ENCODE measurements around the gene DOK6. TPM values are rescaled to one million over a fixed set of nuclear protein-coding genes. Genes with fewer than 3 reads are reported as not detected.

The DOK6 gene
- total and polyA plus RNA-seq, 2 of the 13 experiments (the other 11 are each of a cell fraction or from before 2014, with no cell fraction given): 17.0 to 17.2 TPM

DNA sequence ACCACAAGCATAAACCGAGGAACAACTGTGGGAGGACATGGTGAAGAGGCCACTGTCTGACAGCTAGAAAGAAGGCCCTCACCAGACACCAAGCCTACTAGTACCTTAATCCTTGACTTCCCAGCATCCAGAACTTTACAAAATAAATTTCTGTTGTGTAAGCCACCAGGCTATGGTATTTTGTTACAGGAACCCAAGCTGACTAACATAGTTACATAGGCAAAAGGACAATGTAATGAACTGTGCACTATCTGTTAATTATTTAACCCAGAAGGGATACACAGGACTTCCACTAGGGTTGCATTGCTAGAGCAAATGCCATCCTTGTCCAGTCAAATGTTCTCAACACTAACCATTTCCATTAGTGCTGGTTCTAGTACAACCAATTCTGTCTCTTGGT is 47.7 kb upstream of the DOK6 start (continued):
- TF ChIP-seq ZNF326 (CRISPR knock-in tag; IDR thresholded peaks at IDR 0.05; ENCODE audit: borderline replicate concordance) (no peak), HNRNPUL1 (IDR thresholded peaks at IDR 0.05; ENCODE audit: low read depth, low read length) (0 out of 2 replicates have a peak, but pooled peaks have one; percentile 33), HDAC2 (CRISPR knock-in tag; IDR thresholded peaks at IDR 0.05) (peak; percentile 31; the same call in 1 of the 2 replicates), NR2C2 (CRISPR knock-in tag; IDR thresholded peaks at IDR 0.05; ENCODE audit: borderline replicate concordance) (0 out of 2 replicates have a peak, but pooled peaks have one; percentile 30), RARG (CRISPR knock-in tag; IDR thresholded peaks at IDR 0.05; ENCODE audit: low read depth) (no peak), ZNF549 (CRISPR knock-in tag; IDR thresholded peaks at IDR 0.05) (no peak), ISX (CRISPR knock-in tag; conservative IDR thresholded peaks at IDR 0.05) (no peak), FOXP1 (IDR thresholded peaks at IDR 0.05) (no peak), FOXP1 (CRISPR knock-in tag; IDR thresholded peaks at IDR 0.05) (no peak), TBX2 (CRISPR knock-in tag; IDR thresholded peaks at IDR 0.05; ENCODE audit: borderline replicate concordance) (peak; percentile 64; the same call in 1 of the 2 replicates), PCBP2 (optimal IDR thresholded peaks at IDR 0.05; ENCODE audit: low read depth, low read length, poor library complexity, severe bottlenecking) (no peak)
- TF ChIP-seq, protein P1, sequence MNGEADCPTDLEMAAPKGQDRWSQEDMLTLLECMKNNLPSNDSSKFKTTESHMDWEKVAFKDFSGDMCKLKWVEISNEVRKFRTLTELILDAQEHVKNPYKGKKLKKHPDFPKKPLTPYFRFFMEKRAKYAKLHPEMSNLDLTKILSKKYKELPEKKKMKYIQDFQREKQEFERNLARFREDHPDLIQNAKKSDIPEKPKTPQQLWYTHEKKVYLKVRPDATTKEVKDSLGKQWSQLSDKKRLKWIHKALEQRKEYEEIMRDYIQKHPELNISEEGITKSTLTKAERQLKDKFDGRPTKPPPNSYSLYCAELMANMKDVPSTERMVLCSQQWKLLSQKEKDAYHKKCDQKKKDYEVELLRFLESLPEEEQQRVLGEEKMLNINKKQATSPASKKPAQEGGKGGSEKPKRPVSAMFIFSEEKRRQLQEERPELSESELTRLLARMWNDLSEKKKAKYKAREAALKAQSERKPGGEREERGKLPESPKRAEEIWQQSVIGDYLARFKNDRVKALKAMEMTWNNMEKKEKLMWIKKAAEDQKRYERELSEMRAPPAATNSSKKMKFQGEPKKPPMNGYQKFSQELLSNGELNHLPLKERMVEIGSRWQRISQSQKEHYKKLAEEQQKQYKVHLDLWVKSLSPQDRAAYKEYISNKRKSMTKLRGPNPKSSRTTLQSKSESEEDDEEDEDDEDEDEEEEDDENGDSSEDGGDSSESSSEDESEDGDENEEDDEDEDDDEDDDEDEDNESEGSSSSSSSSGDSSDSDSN (CRISPR knock-in tag; IDR thresholded peaks at IDR 0.05): no peak
- TF ChIP-seq, protein P2, sequence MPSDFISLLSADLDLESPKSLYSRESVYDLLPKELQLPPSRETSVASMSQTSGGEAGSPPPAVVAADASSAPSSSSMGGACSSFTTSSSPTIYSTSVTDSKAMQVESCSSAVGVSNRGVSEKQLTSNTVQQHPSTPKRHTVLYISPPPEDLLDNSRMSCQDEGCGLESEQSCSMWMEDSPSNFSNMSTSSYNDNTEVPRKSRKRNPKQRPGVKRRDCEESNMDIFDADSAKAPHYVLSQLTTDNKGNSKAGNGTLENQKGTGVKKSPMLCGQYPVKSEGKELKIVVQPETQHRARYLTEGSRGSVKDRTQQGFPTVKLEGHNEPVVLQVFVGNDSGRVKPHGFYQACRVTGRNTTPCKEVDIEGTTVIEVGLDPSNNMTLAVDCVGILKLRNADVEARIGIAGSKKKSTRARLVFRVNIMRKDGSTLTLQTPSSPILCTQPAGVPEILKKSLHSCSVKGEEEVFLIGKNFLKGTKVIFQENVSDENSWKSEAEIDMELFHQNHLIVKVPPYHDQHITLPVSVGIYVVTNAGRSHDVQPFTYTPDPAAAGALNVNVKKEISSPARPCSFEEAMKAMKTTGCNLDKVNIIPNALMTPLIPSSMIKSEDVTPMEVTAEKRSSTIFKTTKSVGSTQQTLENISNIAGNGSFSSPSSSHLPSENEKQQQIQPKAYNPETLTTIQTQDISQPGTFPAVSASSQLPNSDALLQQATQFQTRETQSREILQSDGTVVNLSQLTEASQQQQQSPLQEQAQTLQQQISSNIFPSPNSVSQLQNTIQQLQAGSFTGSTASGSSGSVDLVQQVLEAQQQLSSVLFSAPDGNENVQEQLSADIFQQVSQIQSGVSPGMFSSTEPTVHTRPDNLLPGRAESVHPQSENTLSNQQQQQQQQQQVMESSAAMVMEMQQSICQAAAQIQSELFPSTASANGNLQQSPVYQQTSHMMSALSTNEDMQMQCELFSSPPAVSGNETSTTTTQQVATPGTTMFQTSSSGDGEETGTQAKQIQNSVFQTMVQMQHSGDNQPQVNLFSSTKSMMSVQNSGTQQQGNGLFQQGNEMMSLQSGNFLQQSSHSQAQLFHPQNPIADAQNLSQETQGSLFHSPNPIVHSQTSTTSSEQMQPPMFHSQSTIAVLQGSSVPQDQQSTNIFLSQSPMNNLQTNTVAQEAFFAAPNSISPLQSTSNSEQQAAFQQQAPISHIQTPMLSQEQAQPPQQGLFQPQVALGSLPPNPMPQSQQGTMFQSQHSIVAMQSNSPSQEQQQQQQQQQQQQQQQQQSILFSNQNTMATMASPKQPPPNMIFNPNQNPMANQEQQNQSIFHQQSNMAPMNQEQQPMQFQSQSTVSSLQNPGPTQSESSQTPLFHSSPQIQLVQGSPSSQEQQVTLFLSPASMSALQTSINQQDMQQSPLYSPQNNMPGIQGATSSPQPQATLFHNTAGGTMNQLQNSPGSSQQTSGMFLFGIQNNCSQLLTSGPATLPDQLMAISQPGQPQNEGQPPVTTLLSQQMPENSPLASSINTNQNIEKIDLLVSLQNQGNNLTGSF (CRISPR knock-in tag; IDR thresholded peaks at IDR 0.05): no peak
- TF ChIP-seq, protein P3, sequence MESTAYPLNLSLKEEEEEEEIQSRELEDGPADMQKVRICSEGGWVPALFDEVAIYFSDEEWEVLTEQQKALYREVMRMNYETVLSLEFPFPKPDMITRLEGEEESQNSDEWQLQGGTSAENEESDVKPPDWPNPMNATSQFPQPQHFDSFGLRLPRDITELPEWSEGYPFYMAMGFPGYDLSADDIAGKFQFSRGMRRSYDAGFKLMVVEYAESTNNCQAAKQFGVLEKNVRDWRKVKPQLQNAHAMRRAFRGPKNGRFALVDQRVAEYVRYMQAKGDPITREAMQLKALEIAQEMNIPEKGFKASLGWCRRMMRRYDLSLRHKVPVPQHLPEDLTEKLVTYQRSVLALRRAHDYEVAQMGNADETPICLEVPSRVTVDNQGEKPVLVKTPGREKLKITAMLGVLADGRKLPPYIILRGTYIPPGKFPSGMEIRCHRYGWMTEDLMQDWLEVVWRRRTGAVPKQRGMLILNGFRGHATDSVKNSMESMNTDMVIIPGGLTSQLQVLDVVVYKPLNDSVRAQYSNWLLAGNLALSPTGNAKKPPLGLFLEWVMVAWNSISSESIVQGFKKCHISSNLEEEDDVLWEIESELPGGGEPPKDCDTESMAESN (CRISPR knock-in tag; conservative IDR thresholded peaks at IDR 0.05): 0 out of 2 replicates have a peak, but pooled peaks have one; percentile 44
- TF ChIP-seq, protein P4, sequence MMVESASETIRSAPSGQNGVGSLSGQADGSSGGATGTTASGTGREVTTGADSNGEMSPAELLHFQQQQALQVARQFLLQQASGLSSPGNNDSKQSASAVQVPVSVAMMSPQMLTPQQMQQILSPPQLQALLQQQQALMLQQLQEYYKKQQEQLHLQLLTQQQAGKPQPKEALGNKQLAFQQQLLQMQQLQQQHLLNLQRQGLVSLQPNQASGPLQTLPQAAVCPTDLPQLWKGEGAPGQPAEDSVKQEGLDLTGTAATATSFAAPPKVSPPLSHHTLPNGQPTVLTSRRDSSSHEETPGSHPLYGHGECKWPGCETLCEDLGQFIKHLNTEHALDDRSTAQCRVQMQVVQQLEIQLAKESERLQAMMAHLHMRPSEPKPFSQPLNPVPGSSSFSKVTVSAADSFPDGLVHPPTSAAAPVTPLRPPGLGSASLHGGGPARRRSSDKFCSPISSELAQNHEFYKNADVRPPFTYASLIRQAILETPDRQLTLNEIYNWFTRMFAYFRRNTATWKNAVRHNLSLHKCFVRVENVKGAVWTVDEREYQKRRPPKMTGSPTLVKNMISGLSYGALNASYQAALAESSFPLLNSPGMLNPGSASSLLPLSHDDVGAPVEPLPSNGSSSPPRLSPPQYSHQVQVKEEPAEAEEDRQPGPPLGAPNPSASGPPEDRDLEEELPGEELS (CRISPR knock-in tag; IDR thresholded peaks at IDR 0.05): peak; percentile 63
- TF ChIP-seq, protein P5, sequence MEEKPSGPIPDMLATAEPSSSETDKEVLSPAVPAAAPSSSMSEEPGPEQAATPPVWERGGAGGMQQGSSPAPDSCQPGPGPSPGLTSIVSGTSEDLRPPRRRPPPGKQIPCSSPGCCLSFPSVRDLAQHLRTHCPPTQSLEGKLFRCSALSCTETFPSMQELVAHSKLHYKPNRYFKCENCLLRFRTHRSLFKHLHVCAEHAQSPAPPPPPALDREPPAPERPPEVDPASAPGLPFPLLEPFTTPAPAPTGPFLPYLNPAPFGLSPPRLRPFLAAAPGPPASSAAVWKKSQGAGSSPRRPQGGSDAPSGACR (CRISPR knock-in tag; IDR thresholded peaks at IDR 0.05): no peak
- TF ChIP-seq, protein P6, sequence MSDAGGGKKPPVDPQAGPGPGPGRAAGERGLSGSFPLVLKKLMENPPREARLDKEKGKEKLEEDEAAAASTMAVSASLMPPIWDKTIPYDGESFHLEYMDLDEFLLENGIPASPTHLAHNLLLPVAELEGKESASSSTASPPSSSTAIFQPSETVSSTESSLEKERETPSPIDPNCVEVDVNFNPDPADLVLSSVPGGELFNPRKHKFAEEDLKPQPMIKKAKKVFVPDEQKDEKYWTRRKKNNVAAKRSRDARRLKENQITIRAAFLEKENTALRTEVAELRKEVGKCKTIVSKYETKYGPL (CRISPR knock-in tag; IDR thresholded peaks at IDR 0.05): peak; percentile 70; the same call in 1 of the 2 replicates
